Activated CD4-positive, alpha-beta T cell treated with anti-CD3 and anti-CD28 coated beads, Interleukin-2, amount 50 U/mL, for 24 hours (primary cell): ENCODE measurements around the gene MED13L.

Experiments used
- DNase-seq, 2 donors: peaks; one replicate each; pipeline ENCODE4 v3.0.0-alpha.2; 2020; ENCODE audit warnings: low read depth in 1 of 2, low spot score in 1 of 2

MED13L gene

GRCh38 chr12:116026768-116027550 lies 250.5 kb downstream of the MED13L start:
- DNase-seq, result no peak

- no peak for DNase-seq
Measured at GRCh38 chr12:116026346-116026745, 251.1 kb downstream of the MED13L start.

GRCh38 chr12:116024769-116025168 lies 252.7 kb downstream of the MED13L start:
- DNase-seq, result no peak

- no peak for DNase-seq
Measured at GRCh38 chr12:116019415-116019814, 258.1 kb downstream of the MED13L start.

GRCh38 chr12:116018282-116018681 lies 259.2 kb downstream of the MED13L start:
- no peak for DNase-seq

- no peak for DNase-seq
Measured at GRCh38 chr12:116015525-116015924, 262.0 kb downstream of the MED13L start.

GRCh38 chr12:116012757-116013156 lies 264.7 kb downstream of the MED13L start:
- DNase-seq, result no peak

- no peak for DNase-seq
Measured at GRCh38 chr12:116011217-116011616, 266.3 kb downstream of the MED13L start.

- DNase-seq, result no peak
Measured at GRCh38 chr12:116010467-116010866, 267.0 kb downstream of the MED13L start.

GRCh38 chr12:116009805-116010204 lies 267.7 kb downstream of the MED13L start:
- DNase-seq, result no peak

- no peak for DNase-seq
Measured at GRCh38 chr12:116006141-116006540, 271.4 kb downstream of the MED13L start.

GRCh38 chr12:116002890-116003536 lies 274.5 kb downstream of the MED13L start:
- no peak for DNase-seq

GRCh38 chr12:116000252-116000651 lies 277.2 kb downstream of the MED13L start:
- no peak for DNase-seq

GRCh38 chr12:115999582-115999981 lies 277.9 kb downstream of the MED13L start:
- DNase-seq, result no peak

- no peak for DNase-seq
Measured at GRCh38 chr12:115998794-115999478, 278.6 kb downstream of the MED13L start.

GRCh38 chr12:115998119-115998633 lies 279.3 kb downstream of the MED13L start:
- DNase-seq, result no peak

- no peak for DNase-seq
Measured at GRCh38 chr12:115993737-115994136, 283.8 kb downstream of the MED13L start.

- no peak for DNase-seq
Measured at GRCh38 chr12:115990241-115990640, 287.3 kb downstream of the MED13L start.

- no peak for DNase-seq
Measured at GRCh38 chr12:115988625-115989563, 288.6 kb downstream of the MED13L start.

- DNase-seq, result no peak
Measured at GRCh38 chr12:115988212-115988611, 289.3 kb downstream of the MED13L start.

- DNase-seq, result no peak
Measured at GRCh38 chr12:115984616-115985015, 292.9 kb downstream of the MED13L start.
